Caco-2 (cell line): ENCODE data around the gene ERBB3. TPM values are rescaled to one million over a fixed set of nuclear protein-coding genes. Genes with fewer than 3 reads are reported as not detected.

Experiments used
- BruUV-seq: library from RNA; stranded (reverse); fragments of 400-500 nt; replicated peaks from 2 replicates; lab custom pipeline; 2021; lab: Mats Ljungman, UMichigan
- CTCF ChIA-PET: fragments of 300-600 bp; sonication (Branson Sonifier 250); formaldehyde crosslinking; loops from one replicate; lab custom pipeline; 2022; ENCODE audit warnings: antibody characterized with exemption; lab: Charles Lee
- POLR2A ChIA-PET: fragments of 300-600 bp; sonication (Branson Sonifier 250); formaldehyde crosslinking; loops from one replicate; lab custom pipeline; 2022; ENCODE audit warnings: antibody characterized with exemption; lab: Charles Lee
- DNase-seq, 2 experiments: peaks; one replicate each; pipeline versions ENCODE4 v3.0.0 to v3.0.0-alpha.2; 2020 to 2022
- H3K27me3 ChIP-seq: replicated peaks from 2 replicates; pipeline ENCODE4 v1.6.0; 2011; ENCODE audit warnings: low read length; ENCODE audit not compliant: control insufficient read depth, insufficient read depth
- H3K36me3 ChIP-seq: 2 replicates; pipeline ENCODE4 v1.5.1; 2011; ENCODE audit warnings: low read length; ENCODE audit not compliant: control insufficient read depth, insufficient read depth
- H3K4me1 ChIP-seq: fragments of 250-450 bp; sonication (Bioruptor Pico); 2 replicates; pipeline ENCODE4 v1.5.1; 2020; ENCODE audit warnings: mild to moderate bottlenecking
- H3K4me3 ChIP-seq: 2 replicates; pipeline ENCODE4 v1.5.1; 2011; ENCODE audit warnings: low read depth, mild to moderate bottlenecking, control low read depth, low read length
- H3K9me3 ChIP-seq: fragments of 250-450 bp; sonication (Bioruptor Pico); 2 replicates; pipeline ENCODE4 v1.5.1; 2020; ENCODE audit warnings: mild to moderate bottlenecking, moderate library complexity
- H3K27ac Mint-ChIP-seq: one replicate; pipeline ENCODE4 v1.8.0; 2022; ENCODE audit warnings: mixed read lengths; ENCODE audit not compliant: unreplicated experiment
- H3K27me3 Mint-ChIP-seq: one replicate; pipeline ENCODE4 v1.8.0; 2022; ENCODE audit warnings: mixed read lengths; ENCODE audit not compliant: insufficient read depth, unreplicated experiment
- H3K36me3 Mint-ChIP-seq: one replicate; pipeline ENCODE4 v1.8.0; 2022; ENCODE audit warnings: mild to moderate bottlenecking, mixed read lengths; ENCODE audit not compliant: insufficient read depth, unreplicated experiment
- H3K4me1 Mint-ChIP-seq: one replicate; pipeline ENCODE4 v1.8.0; 2022; ENCODE audit warnings: low read depth, mixed read lengths; ENCODE audit not compliant: unreplicated experiment
- H3K4me3 Mint-ChIP-seq: one replicate; pipeline ENCODE4 v1.8.0; 2022; ENCODE audit warnings: mild to moderate bottlenecking, moderate library complexity, mixed read lengths; ENCODE audit not compliant: unreplicated experiment
- H3K9me3 Mint-ChIP-seq: one replicate; pipeline ENCODE4 v1.8.0; 2022; ENCODE audit warnings: mixed read lengths; ENCODE audit not compliant: unreplicated experiment
- CTCF ChIP-seq, 2 experiments: fragments of 200-600 bp in 1 of 2; IDR thresholded peaks; 1 replicate in 1 of 2; 2 replicates in 1 of 2; pipeline versions ENCODE4 v1.5.1 to v1.8.0; 2011 to 2022; ENCODE audit warnings: antibody characterized with exemption in 1 of 2, control low read depth in 1 of 2, inconsistent platforms in 1 of 2, low read depth in 1 of 2, low read length in 1 of 2, mild to moderate bottlenecking in 1 of 2, moderate library complexity in 1 of 2; ENCODE audit not compliant: insufficient read depth in 1 of 2, severe bottlenecking in 1 of 2, unreplicated experiment in 1 of 2
- intact Hi-C: fragments of 100-400 bp; cut with micrococcal nuclease; formaldehyde crosslinking; loops from one replicate; pipeline ENCODE4 v1.10.0; 2022; ENCODE audit not compliant: unreplicated experiment
- total RNA-seq: library from RNA; stranded (reverse); gene quantifications from 2 replicates; pipeline ENCODE4 v1.2.3, GENCODE V29; 2022

Gene ERBB3
- total RNA-seq, 1 experiment from 2014 or later: 109 TPM

GRCh38 chr12:56061982-56062381, 18.0 kb upstream of the ERBB3 start:
- no peak for DNase-seq
- no peaks in the 10 kb centered on the region for H3K27me3 ChIP-seq
- no TSS peak for BruUV-seq
- H3K9me3 Mint-ChIP-seq: no peaks in the 10 kb centered on the region
- no peak overlapping the region for H3K4me3 Mint-ChIP-seq
- ChIA-PET POLR2A (no interaction called here), CTCF (no interaction called here)
- TF ChIP-seq CTCF (IDR thresholded peaks at IDR 0.05; ENCODE audit: insufficient read depth in 1 of 2, low read depth in 1 of 2, low read length in 1 of 2, severe bottlenecking in 1 of 2, unreplicated experiment in 1 of 2): no peak
- intact Hi-C loops: no loop called here
- no peaks in the 10 kb centered on the region for H3K9me3 ChIP-seq
- no peaks in the 10 kb centered on the region for H3K36me3 Mint-ChIP-seq
- H3K36me3 ChIP-seq: no peaks in the 10 kb centered on the region
- H3K4me1 ChIP-seq: no peaks in the 10 kb centered on the region; the same call in 1 of the 2 replicates
- H3K4me3 ChIP-seq: no peak overlapping the region
- H3K4me1 Mint-ChIP-seq: no peaks in the 10 kb centered on the region
- H3K27me3 Mint-ChIP-seq: no peaks in the 10 kb centered on the region
- no peak overlapping the region for H3K27ac Mint-ChIP-seq

GRCh38 chr12:56062996-56063395, 17.0 kb upstream of the ERBB3 start:
- H3K4me3 Mint-ChIP-seq: no peak overlapping the region
- Histone ChIP-seq H3K27me3 (no peaks in the 10 kb centered on the region), H3K9me3 (no peaks in the 10 kb centered on the region), H3K4me3 (no peak overlapping the region), H3K36me3 (no peaks in the 10 kb centered on the region), H3K4me1 (no peaks in the 10 kb centered on the region; the same call in 1 of the 2 replicates)
- intact Hi-C loops: no loop called here
- ChIA-PET CTCF (no interaction called here), POLR2A (no interaction called here)
- no peaks in the 10 kb centered on the region for H3K27me3 Mint-ChIP-seq
- H3K27ac Mint-ChIP-seq: no peak overlapping the region
- H3K36me3 Mint-ChIP-seq: no peaks in the 10 kb centered on the region
- no peak for TF ChIP-seq CTCF (IDR thresholded peaks at IDR 0.05; ENCODE audit: insufficient read depth in 1 of 2, low read depth in 1 of 2, low read length in 1 of 2, severe bottlenecking in 1 of 2, unreplicated experiment in 1 of 2)
- no peaks in the 10 kb centered on the region for H3K4me1 Mint-ChIP-seq
- DNase-seq: no peak
- no peaks in the 10 kb centered on the region for H3K9me3 Mint-ChIP-seq
- BruUV-seq: no TSS peak

- no peaks in the 10 kb centered on the region for H3K9me3 ChIP-seq
- Mint-ChIP-seq H3K27me3 (no peaks in the 10 kb centered on the region), H3K4me3 (no peak overlapping the region), H3K36me3 (no peaks in the 10 kb centered on the region), H3K9me3 (no peaks in the 10 kb centered on the region), H3K27ac (no peak overlapping the region), H3K4me1 (no peaks in the 10 kb centered on the region)
- CTCF ChIA-PET: no interaction called here
- POLR2A ChIA-PET: no interaction called here
- H3K36me3 ChIP-seq: no peaks in the 10 kb centered on the region
- intact Hi-C loops: no loop called here
- no peaks in the 10 kb centered on the region for H3K27me3 ChIP-seq
- no TSS peak for BruUV-seq
- TF ChIP-seq CTCF (IDR thresholded peaks at IDR 0.05; ENCODE audit: insufficient read depth in 1 of 2, low read depth in 1 of 2, low read length in 1 of 2, severe bottlenecking in 1 of 2, unreplicated experiment in 1 of 2): no peak
- H3K4me1 ChIP-seq: 0 out of 2 replicates have a peak, but pooled peaks cover 3% of the 10 kb centered on the region
- no peak overlapping the region for H3K4me3 ChIP-seq
- DNase-seq: no peak
Observed at GRCh38 chr12:56071648-56072047, 8.3 kb upstream of the ERBB3 start.
